Measurements from ENCODE around the gene INAFM1.

INAFM1 gene

DNA sequence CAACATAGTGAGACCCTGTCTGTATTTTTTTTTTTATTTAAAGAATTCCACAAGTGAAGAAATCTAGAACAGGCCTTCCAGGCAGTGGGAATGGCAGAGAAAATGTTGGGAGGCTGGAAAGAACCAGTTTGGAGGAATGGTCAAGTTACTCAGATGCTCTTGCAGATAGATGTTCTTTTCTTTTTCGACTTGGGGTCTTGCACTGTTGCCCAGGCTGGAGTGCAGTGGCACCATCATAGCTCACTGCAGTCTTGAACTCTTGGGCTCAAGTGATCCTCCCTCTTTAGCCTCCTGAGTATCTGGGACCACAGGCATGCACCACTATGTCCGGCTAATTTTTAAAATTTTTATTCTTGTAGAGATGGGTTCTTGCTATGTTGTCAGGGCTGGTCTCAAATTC lies 35.6 kb downstream of the INAFM1 start:
- DNase-seq (ENCODE audit: low spot score) = no peak

DNA sequence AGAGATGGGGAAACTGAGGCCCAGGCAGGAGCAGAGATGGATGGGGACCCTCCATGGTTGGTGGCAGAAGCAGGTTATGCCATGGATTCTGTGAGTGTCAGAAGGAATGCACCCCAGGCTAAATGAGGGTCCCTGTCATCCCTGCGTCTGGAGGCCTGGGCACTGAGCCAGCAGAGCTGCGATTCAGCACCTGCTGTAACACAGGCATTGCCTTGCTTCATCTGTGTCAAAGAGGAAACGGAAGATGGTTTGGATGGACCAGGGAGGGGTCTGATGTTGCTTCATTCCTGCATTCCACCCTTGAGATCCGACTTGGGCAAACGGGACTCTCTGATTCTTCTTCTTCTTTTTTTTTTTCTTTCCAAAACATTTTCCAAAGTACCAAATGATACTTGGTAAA lies 36.1 kb downstream of the INAFM1 start:
- DNase-seq (ENCODE audit: low spot score) = peak; percentile 27

DNA sequence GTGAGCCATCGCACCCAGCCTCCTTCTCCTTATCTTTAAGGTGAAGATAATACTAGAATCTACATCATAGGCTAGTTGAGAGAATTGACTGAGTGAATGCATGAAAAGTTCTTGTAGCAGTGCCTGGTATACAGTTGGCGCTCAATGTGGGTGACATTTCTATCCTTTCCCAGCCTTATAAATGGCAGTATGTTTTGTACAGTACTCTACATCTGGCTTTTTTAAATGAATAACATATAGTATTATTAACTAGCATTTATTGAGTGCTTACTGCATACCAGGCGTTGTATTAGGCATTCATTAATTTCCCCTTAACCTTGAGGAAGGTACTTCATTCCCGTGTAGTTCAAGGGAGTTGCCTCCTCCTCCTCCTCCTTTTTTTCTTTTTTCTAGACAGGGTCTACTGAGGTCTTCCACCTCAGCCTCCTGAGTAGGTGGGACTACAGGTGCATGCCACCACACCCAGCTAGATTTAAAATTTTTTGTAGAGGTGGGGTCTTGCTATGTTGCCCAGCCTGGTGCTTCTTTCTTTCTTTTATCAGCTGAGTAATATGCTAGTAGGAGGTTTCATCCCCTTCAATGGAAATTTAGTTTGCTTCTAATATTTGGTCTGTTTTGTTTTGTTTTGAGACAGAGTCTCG lies 37.8 kb downstream of the INAFM1 start:
- DNase-seq (ENCODE audit: low spot score) = no peak

DNA sequence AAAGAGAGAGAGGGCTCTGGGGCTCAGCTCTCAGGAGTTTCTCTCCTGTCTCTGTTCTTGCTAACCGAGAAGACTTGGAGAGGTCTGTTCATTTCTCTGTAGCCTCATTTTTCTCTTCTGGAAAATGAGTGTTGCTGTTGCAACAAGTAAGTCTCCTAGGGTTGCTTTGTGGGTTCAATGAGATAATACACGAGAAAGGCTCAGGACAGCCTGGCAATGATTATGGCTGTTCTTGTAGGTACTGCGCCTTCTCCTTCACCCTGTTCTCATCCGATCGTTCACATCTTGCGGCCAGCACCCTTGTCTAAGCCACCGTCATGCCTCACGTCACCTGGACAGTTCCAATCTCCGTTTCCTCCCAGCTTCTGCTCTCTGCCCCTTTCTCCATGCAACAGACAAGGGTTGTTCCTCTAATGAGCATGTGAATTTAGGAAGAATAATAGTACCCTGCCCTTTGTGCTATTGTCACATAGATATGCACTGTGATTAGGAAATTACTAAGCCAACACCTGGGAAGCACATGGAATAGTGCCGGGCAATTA lies 39.1 kb downstream of the INAFM1 start:
- no peak for DNase-seq (ENCODE audit: low spot score)

DNA sequence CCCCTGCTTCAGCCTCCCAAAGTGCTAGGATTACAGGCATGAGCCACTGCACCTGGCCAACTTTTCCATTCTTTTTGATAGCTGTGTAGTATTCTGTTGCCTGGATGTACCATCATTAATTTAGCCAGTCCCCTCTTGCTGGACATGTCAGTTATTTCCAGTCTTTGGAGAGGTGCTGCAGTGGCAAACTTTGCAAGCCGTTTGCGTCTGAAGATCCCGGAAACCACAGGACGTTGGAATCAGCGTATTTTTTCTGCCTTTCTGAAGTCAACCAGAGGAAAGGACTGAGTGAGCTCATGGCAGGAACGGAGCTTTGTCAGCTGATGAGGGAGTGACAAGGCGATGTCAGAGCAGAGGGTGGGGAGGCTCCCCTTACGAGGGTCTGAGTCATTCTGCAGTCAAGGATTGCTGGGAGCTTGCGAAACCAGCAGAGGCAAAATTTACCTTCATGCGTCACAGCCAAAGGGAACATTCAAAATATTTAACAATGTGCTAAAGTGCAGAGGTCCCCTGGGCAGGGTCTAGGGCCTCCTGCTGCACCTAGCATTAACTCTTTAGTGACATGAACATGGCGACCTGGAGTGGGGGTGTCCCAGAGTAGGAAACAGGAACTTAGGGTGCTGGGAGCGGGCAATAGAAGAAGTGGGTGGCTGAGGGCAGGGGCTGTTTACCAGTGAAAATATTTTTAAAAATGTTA lies 40.6 kb downstream of the INAFM1 start:
- peak; percentile 93 for DNase-seq (ENCODE audit: low spot score)

DNA sequence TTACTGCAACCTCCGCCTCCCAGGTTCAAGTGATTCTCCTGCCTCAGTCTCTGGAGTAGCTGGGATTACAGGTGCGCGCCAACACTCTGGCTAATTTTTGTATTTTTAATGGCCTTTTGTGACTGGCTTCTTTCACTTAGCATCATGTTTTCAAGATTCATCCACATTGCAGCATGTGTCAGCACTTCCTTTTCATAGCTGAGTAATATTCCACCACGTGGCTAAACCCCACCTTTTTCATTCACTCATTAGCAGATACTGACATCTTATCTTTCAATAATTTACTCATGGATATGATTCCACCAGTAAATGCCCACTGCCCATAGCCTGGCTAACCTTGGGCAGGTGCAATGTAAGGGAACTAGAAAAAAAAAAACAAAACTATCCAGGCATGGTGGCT lies 41.8 kb downstream of the INAFM1 start:
- DNase-seq (ENCODE audit: low spot score) = no peak

DNA sequence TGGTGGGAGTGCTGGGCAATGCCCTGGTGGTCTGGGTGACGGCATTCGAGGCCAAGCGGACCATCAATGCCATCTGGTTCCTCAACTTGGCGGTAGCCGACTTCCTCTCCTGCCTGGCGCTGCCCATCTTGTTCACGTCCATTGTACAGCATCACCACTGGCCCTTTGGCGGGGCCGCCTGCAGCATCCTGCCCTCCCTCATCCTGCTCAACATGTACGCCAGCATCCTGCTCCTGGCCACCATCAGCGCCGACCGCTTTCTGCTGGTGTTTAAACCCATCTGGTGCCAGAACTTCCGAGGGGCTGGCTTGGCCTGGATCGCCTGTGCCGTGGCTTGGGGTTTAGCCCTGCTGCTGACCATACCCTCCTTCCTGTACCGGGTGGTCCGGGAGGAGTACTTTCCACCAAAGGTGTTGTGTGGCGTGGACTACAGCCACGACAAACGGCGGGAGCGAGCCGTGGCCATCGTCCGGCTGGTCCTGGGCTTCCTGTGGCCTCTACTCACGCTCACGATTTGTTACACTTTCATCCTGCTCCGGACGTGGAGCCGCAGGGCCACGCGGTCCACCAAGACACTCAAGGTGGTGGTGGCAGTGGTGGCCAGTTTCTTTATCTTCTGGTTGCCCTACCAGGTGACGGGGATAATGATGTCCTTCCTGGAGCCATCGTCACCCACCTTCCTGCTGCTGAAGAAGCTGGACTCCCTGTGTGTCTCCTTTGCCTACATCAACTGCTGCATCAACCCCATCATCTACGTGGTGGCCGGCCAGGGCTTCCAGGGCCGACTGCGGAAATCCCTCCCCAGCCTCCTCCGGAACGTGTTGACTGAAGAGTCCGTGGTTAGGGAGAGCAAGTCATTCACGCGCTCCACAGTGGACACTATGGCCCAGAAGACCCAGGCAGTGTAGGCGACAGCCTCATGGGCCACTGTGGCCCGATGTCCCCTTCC lies 45.5 kb downstream of the INAFM1 start:
- no peak for DNase-seq (ENCODE audit: low spot score)

DNA sequence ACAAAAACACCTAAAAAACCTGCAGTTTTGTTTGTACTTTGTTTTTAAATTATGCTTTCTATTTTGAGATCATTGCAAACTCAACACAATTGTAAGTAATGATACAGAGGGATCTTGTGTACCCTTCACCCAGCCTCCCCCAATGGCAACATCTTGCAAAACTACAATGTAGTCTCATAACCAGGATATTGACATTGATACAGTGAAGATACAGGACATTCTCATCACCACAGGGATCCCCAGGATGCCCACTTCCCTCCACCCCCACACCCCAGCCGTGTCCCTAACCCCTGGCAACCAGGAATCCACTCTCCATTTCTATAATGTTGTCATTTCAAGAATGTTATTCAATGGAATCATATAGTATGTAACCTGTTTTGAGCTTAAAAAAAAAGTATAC lies 46.9 kb downstream of the INAFM1 start:
- no peak for DNase-seq (ENCODE audit: low spot score)

DNA sequence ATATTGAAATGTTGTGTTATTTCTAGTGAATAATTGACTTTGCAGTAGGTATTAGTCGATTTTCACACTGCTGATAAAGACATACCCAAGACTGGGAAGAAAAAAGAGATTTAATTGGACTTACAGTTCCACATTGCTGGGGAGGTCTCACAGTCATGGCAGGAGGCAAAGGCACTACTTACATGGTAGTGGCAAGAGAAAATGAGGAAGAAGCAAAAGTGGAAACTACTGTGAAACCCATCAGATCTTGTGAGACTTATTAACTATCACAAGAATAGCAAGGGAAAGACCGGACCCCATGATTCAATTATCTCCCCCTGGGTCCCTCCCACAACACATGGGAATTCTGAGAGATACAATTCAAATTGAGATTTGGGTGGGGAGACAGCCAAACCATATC lies 47.4 kb downstream of the INAFM1 start:
- DNase-seq (ENCODE audit: low spot score) = no peak

DNA sequence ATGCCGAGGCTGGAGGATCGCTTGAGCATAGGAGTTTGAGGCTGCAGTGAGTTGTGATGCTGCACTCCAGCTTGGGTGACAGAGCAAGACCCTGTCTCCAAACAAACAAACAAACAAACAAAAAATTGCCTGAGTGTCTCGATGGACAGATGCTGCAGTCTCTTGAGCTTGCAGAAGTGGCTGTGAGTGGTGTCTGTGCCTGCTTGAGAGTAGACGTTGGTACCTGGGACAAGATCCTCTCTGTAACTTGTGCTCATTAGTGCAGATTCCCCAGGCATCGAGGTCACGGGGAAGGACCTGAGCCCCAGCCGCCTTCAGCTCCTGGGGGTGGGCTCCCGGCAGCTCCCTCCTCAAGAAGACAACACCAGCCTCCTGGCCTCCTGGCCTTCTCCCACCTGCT lies 48.7 kb downstream of the INAFM1 start:
- DNase-seq (ENCODE audit: low spot score) = no peak

DNA sequence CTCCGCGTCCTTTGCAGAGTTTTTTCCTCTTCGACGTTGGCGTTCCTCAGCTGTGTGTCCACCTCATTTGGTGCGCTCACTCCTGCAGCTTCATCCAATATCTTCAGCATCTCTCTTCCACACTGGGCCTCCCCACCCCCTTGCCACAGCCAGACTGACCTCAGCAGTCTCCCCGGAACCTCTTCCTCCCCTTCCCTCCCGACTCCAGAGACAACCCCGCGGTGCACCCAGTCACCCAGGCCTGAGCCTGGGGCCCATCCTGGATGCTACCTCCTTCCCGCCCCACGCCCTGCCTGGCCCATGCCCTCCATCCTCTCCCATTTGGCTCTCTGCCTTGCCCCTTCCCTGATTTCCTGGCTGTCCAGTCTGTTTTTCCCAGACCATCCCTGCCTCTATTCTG lies 49.2 kb downstream of the INAFM1 start:
- no peak for DNase-seq (ENCODE audit: low spot score)

DNA sequence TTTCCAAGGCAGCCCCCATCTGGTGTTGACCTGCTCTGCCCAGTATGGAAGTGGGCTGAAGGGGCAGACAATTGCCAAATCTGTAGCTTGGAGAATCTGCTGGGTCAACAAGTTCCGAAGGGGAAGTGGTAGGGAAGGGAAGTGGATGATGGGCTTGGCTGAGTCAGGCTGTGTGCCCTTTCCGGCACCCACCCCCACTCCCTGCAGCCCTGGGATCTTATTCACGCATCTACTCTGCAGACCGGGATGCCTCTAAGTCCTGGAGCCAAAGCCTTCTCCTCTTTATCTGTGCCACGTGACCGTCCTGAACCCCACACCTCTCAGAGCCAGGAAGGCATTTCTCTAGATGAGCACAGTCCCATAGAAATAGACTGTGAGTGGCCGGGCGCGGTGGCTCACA lies 49.8 kb downstream of the INAFM1 start:
- no peak for DNase-seq (ENCODE audit: low spot score)

All from SW480 (cell line).